IMR-90 (cell line): ENCODE measurements around the gene SORCS1. TPM values are rescaled to one million over a fixed set of nuclear protein-coding genes. Genes with fewer than 3 reads are reported as not detected.

Experiments
- ATAC-seq: fragments of 200-7000 bp; cut with Tn5 transposase; 2 replicates; pipeline ENCODE4 v1.9.1; 2020; ENCODE audit warnings: low read depth, mild to moderate bottlenecking, moderate library complexity
- BruUV-seq: library from RNA; stranded (reverse); fragments of 400-500 nt; replicated peaks from 2 replicates; lab custom pipeline; 2021; lab: Mats Ljungman, UMichigan
- CTCF ChIA-PET: fragments of 300-600 bp; formaldehyde crosslinking; extraction: SDS; loops from one replicate; lab custom pipeline; 2021; ENCODE audit warnings: antibody characterized with exemption; lab: Yijun Ruan, JAX
- POLR2A ChIA-PET: fragments of 300-600 bp; sonication (Branson Sonifier 250); formaldehyde crosslinking; loops from one replicate; lab custom pipeline; 2022; ENCODE audit warnings: antibody characterized with exemption; ENCODE audit not compliant: unreplicated experiment; lab: Charles Lee
- DNase-seq: peaks from one replicate; pipeline ENCODE4 v3.0.0; 2013
- H2AFZ ChIP-seq: replicated peaks from 2 replicates; pipeline ENCODE3; 2013; ENCODE audit warnings: low read length, mild to moderate bottlenecking; ENCODE audit not compliant: poor library complexity
- H2AK5ac ChIP-seq: 2 replicates; pipeline ENCODE4 v1.6.1; 2013; ENCODE audit warnings: low read depth, low read length, inconsistent platforms
- H2AK9ac ChIP-seq: replicated peaks from 2 replicates; pipeline ENCODE3; 2013; ENCODE audit warnings: mild to moderate bottlenecking, low read depth, low read length, moderate library complexity; ENCODE audit not compliant: poor library complexity
- H2BK120ac ChIP-seq: 2 replicates; pipeline ENCODE4 v1.6.1; 2013; ENCODE audit warnings: low read depth, low read length, inconsistent platforms
- H2BK15ac ChIP-seq: 3 replicates; pipeline ENCODE4 v1.6.1; 2013; ENCODE audit warnings: low read depth, low read length, inconsistent platforms
- H2BK20ac ChIP-seq: 2 replicates; pipeline ENCODE4 v1.6.1; 2013; ENCODE audit warnings: low read depth, mild to moderate bottlenecking, inconsistent platforms, low read length, moderate library complexity
- H2BK5ac ChIP-seq: 2 replicates; pipeline ENCODE4 v1.6.1; 2013; ENCODE audit warnings: mild to moderate bottlenecking, low read depth, low read length, inconsistent platforms; ENCODE audit not compliant: poor library complexity, severe bottlenecking
- H3K14ac ChIP-seq: replicated peaks from 2 replicates; pipeline ENCODE4 v1.6.1; 2013; ENCODE audit warnings: low read depth, low read length, inconsistent platforms
- H3K18ac ChIP-seq: 2 replicates; pipeline ENCODE4 v1.6.1; 2013; ENCODE audit warnings: low read depth, low read length, control low read depth
- H3K23ac ChIP-seq: 2 replicates; pipeline ENCODE4 v1.6.1; 2013; ENCODE audit warnings: low read depth, low read length, inconsistent platforms
- H3K27ac ChIP-seq: 2 replicates; pipeline ENCODE4 v1.5.1; 2013; ENCODE audit warnings: mild to moderate bottlenecking, control low read depth, low read length; ENCODE audit not compliant: insufficient read depth
- H3K27me3 ChIP-seq: 2 replicates; pipeline ENCODE4 v1.6.1; 2013; ENCODE audit warnings: low read length; ENCODE audit not compliant: control insufficient read depth, insufficient read depth
- H3K36me3 ChIP-seq: 2 replicates; pipeline ENCODE4 v1.6.1; 2013; ENCODE audit warnings: low read length, mixed read lengths; ENCODE audit not compliant: control insufficient read depth, insufficient read depth
- H3K4ac ChIP-seq: 2 replicates; pipeline ENCODE4 v1.6.1; 2013; ENCODE audit warnings: low read depth, low read length, inconsistent platforms
- H3K4me1 ChIP-seq: 2 replicates; pipeline ENCODE4 v1.6.1; 2013; ENCODE audit warnings: low read length, mixed read lengths; ENCODE audit not compliant: control insufficient read depth, insufficient read depth
- H3K4me2 ChIP-seq: 2 replicates; pipeline ENCODE4 v1.6.1; 2013; ENCODE audit warnings: low read depth, mild to moderate bottlenecking, control low read depth, low read length, moderate library complexity
- H3K4me3 ChIP-seq: 2 replicates; pipeline ENCODE4 v1.5.1; 2013; ENCODE audit warnings: low read depth, mild to moderate bottlenecking, control low read depth, low read length, moderate library complexity; ENCODE audit not compliant: insufficient read depth
- H3K56ac ChIP-seq: 2 replicates; pipeline ENCODE4 v1.6.1; 2013; ENCODE audit warnings: low read length, inconsistent platforms; ENCODE audit not compliant: insufficient read depth; ENCODE audit errors: extremely low read depth
- H3K79me1 ChIP-seq, 2 experiments: 2 replicates each; pipeline ENCODE4 v1.6.1; 2013; ENCODE audit warnings: low read length in 2 of 2, inconsistent platforms in 1 of 2, low read depth in 1 of 2
- H3K9ac ChIP-seq: 2 replicates; pipeline ENCODE4 v1.6.1; 2013; ENCODE audit warnings: low read depth, low read length, control low read depth
- H3K9me1 ChIP-seq: 2 replicates; pipeline ENCODE4 v1.6.1; 2013; ENCODE audit warnings: low read length, inconsistent platforms; ENCODE audit not compliant: insufficient read depth
- H3K9me3 ChIP-seq: 2 replicates; pipeline ENCODE4 v1.6.1; 2013; ENCODE audit warnings: low read length; ENCODE audit not compliant: control insufficient read depth, insufficient read depth
- H4K20me1 ChIP-seq: 2 replicates; pipeline ENCODE4 v1.6.1; 2013; ENCODE audit warnings: low read length, inconsistent platforms; ENCODE audit not compliant: insufficient read depth
- H4K5ac ChIP-seq: 2 replicates; pipeline ENCODE4 v1.6.1; 2013; ENCODE audit warnings: mild to moderate bottlenecking, low read depth, low read length, control low read depth
- H4K8ac ChIP-seq, 2 experiments: 2 replicates each; pipeline ENCODE4 v1.6.1; 2013; ENCODE audit warnings: low read depth in 2 of 2, low read length in 2 of 2, control low read depth in 1 of 2, inconsistent platforms in 1 of 2
- H4K91ac ChIP-seq: 2 replicates; pipeline ENCODE4 v1.6.1; 2013; ENCODE audit warnings: low read depth, low read length, inconsistent platforms; ENCODE audit not compliant: insufficient read depth
- CEBPB ChIP-seq: IDR thresholded peaks from 2 replicates; pipeline ENCODE4 v1.6.1; 2012; ENCODE audit warnings: low read depth, low read length, improper control_type of control experiment
- NFE2L2 ChIP-seq: fragments of 150-350 bp; IDR thresholded peaks from 2 replicates; pipeline ENCODE4 v1.6.1; 2016; ENCODE audit warnings: low read depth, mild to moderate bottlenecking, low read length
- SMC3 ChIP-seq: fragments of 150-350 bp; IDR thresholded peaks from 2 replicates; pipeline ENCODE4 v1.6.1; 2016; ENCODE audit warnings: low read depth, mild to moderate bottlenecking, antibody characterized with exemption, low read length, moderate library complexity
- USF2 ChIP-seq: fragments of 150-350 bp; IDR thresholded peaks from 2 replicates; pipeline ENCODE4 v1.6.1; 2017; ENCODE audit warnings: mild to moderate bottlenecking, antibody characterized with exemption, low read length, low read depth
- WGBS, 2 experiments: methylation state at CpG; one replicate each; pipeline versions ENCODE4 v1.1.5 to v1.1.7; 2013; ENCODE audit warnings: missing lambda C conversion rate in 2 of 2; ENCODE audit not compliant: insufficient read length in 1 of 2; ENCODE audit errors: extremely low coverage in 2 of 2; 5-methylcytosine and 5-hydroxymethylcytosine counted together
- dilution Hi-C: fragments of 300-500 bp; cut with HindIII; formaldehyde crosslinking; loops from one replicate; pipeline ENCODE4 v1.14.3; 2018; ENCODE audit warnings: low sequenced_read_pairs; ENCODE audit not compliant: unreplicated experiment
- in situ Hi-C: fragments of 300-500 bp; cut with MboI; formaldehyde crosslinking; loops from 3 replicates; pipeline ENCODE4 v1.14.3; 2019; ENCODE audit warnings: low sequenced_read_pairs, inconsistent platforms, mixed read lengths
- intact Hi-C: fragments of 100-400 bp; cut with micrococcal nuclease; formaldehyde crosslinking; loops from 2 replicates; pipeline ENCODE4 v1.10.0; 2022
- polyA plus RNA-seq, 3 experiments: library from polyadenylated mRNA; depleted of rRNA; stranded (reverse); fragments of >200 nt; gene quantifications; 2 replicates each; pipeline ENCODE4 v1.2.3, GENCODE V29; 2012; ENCODE audit warnings: low replicate concordance in 1 of 3
- total RNA-seq: library from RNA; depleted of rRNA; stranded (reverse); fragments of >200 nt; gene quantifications from 2 replicates; pipeline ENCODE4 v1.2.3, GENCODE V29; 2012

SORCS1 gene
- total and polyA plus RNA-seq, 2 of the 4 experiments (the other 2 are of a cell fraction): under 0.01 TPM; not detected in 1

GRCh38 chr10:106761906-106762305 is 402.6 kb downstream of the SORCS1 start:
- no peak for TF ChIP-seq USF2
- no peak for TF ChIP-seq NFE2L2
- no peak for TF ChIP-seq SMC3
- TF ChIP-seq CEBPB: no peak
- H3K23ac ChIP-seq: no peak overlapping the region
- ChIA-PET POLR2A (no interaction called here), CTCF (no interaction called here)
- no peak overlapping the region for H3K4me3 ChIP-seq
- H2AK9ac ChIP-seq: no peak overlapping the region
- no peak overlapping the region for H2AFZ ChIP-seq
- H3K18ac ChIP-seq: no peak overlapping the region
- H2AK5ac ChIP-seq: no peak overlapping the region
- H3K9ac ChIP-seq: no peak overlapping the region
- H3K79me1 ChIP-seq: no peaks in the 10 kb centered on the region
- no peaks in the 10 kb centered on the region for H3K4me1 ChIP-seq
- dilution Hi-C loops (no loop called here), in situ Hi-C loops (no loop called here), intact Hi-C loops (no loop called here)
- no peak overlapping the region for H2BK15ac ChIP-seq
- no peaks in the 10 kb centered on the region for H3K27me3 ChIP-seq
- no peaks in the 10 kb centered on the region for H4K20me1 ChIP-seq
- ATAC-seq: no peak
- no peak overlapping the region for H4K8ac ChIP-seq
- H3K14ac ChIP-seq: no peak overlapping the region
- no peaks in the 10 kb centered on the region for H3K36me3 ChIP-seq
- H2BK120ac ChIP-seq: no peak overlapping the region
- no peak for DNase-seq
- no peak overlapping the region for H4K5ac ChIP-seq
- H3K9me3 ChIP-seq: peaks cover 12% of the 10 kb centered on the region
- H3K9me1 ChIP-seq: no peaks in the 10 kb centered on the region
- H3K4me2 ChIP-seq: no peak overlapping the region
- no peak overlapping the region for H3K4ac ChIP-seq
- 22% methylated on average over 1 of the region's 4 CpGs; no CpG with 5 or more reads in 1 of the 2 experiments for whole genome bisulfite sequencing, 2 experiments
- no peak overlapping the region for H2BK5ac ChIP-seq
- H2BK20ac ChIP-seq: no peak overlapping the region
- H3K56ac ChIP-seq: no peak overlapping the region
- H4K91ac ChIP-seq: no peak overlapping the region
- H3K27ac ChIP-seq: no peak overlapping the region
- no TSS peak for BruUV-seq
